Measurements from ENCODE around the gene NR2F1-AS1.

- no peak for TF ChIP-seq CTCF (conservative IDR thresholded peaks at IDR 0.05; ENCODE audit: low read depth, low read length)
- no peak for TF ChIP-seq EZH2phosphoT487 (IDR thresholded peaks at IDR 0.05; ENCODE audit: borderline replicate concordance, low read length)
- TF ChIP-seq EZH2 (IDR thresholded peaks at IDR 0.05; ENCODE audit: low read length, unreplicated experiment) = no peak
Observed at GRCh38 chr5:93603078-93603792, 22.2 kb upstream of the NR2F1-AS1 start.

Data from PC-3 (cell line).